H1 (cell line): ENCODE measurements around the gene ORC2. TPM values are rescaled to one million over a fixed set of nuclear protein-coding genes. Genes with fewer than 3 reads are reported as not detected.

Experiments
- CTCF ChIA-PET: fragments of 300-600 bp; sonication (Branson Sonifier 250); formaldehyde crosslinking; loops from one replicate; lab custom pipeline; 2021; ENCODE audit not compliant: partially characterized antibody; lab: Charles Lee
- POLR2A ChIA-PET: fragments of 300-600 bp; sonication (Branson Sonifier 250); formaldehyde crosslinking; loops from one replicate; lab custom pipeline; 2021; ENCODE audit warnings: inconsistent platforms; ENCODE audit not compliant: partially characterized antibody; lab: Charles Lee
- DNase-seq, 2 experiments: peaks; one replicate each; pipeline versions ENCODE4 v3.0.0 to v3.0.0-alpha.2; 2010 to 2022; ENCODE audit warnings: low spot score in 2 of 2, low read depth in 1 of 2, mixed read lengths in 1 of 2
- FAIRE-seq: peaks from 2 replicates; lab custom pipeline; 2011; peaks lifted over from hg19 to GRCh38; lab: Jason Lieb, UNC
- H2AFZ ChIP-seq: 2 replicates; pipeline ENCODE4 v1.8.1; 2012; ENCODE audit warnings: low read length, inconsistent platforms
- H2AK5ac ChIP-seq: 2 replicates; pipeline ENCODE4 v1.6.1; 2013; ENCODE audit warnings: low read depth, low read length
- H2BK120ac ChIP-seq: replicated peaks from 2 replicates; pipeline ENCODE3; 2013; ENCODE audit warnings: low read depth, low read length, inconsistent platforms
- H2BK12ac ChIP-seq: 2 replicates; pipeline ENCODE4 v1.6.1; 2013; ENCODE audit warnings: low read depth, low read length
- H2BK15ac ChIP-seq: 2 replicates; pipeline ENCODE4 v1.6.1; 2013; ENCODE audit warnings: low read length
- H2BK20ac ChIP-seq: 2 replicates; pipeline ENCODE4 v1.6.1; 2013; ENCODE audit warnings: low read length
- H2BK5ac ChIP-seq: 2 replicates; pipeline ENCODE4 v1.6.1; 2013; ENCODE audit warnings: low read depth, low read length
- H3K14ac ChIP-seq: 2 replicates; pipeline ENCODE4 v1.6.1; 2013; ENCODE audit warnings: inconsistent platforms; ENCODE audit not compliant: insufficient read length
- H3K18ac ChIP-seq: 2 replicates; pipeline ENCODE4 v1.6.1; 2013; ENCODE audit warnings: low read length; ENCODE audit errors: extremely low read depth
- H3K23ac ChIP-seq: 2 replicates; pipeline ENCODE4 v1.6.1; 2013; ENCODE audit warnings: inconsistent platforms; ENCODE audit not compliant: insufficient read length
- H3K23me2 ChIP-seq: 2 replicates; pipeline ENCODE4 v1.6.1; 2013; ENCODE audit warnings: low read depth, low read length
- H3K27ac ChIP-seq: 2 replicates; pipeline ENCODE4 v1.6.1; 2011; ENCODE audit warnings: low read depth, low read length, inconsistent platforms
- H3K27me3 ChIP-seq, 4 experiments: replicated peaks in 1 of 4; 1 replicate in 1 of 4; 2 replicates in 3 of 4; pipeline versions ENCODE4 v1.6.1 to v1.8.1; 2011 to 2013; ENCODE audit warnings: low read length in 3 of 4, mild to moderate bottlenecking in 3 of 4, inconsistent platforms in 2 of 4, mixed read lengths in 2 of 4, moderate library complexity in 1 of 4; ENCODE audit not compliant: control insufficient read depth in 3 of 4, insufficient read depth in 3 of 4; ENCODE audit errors: extremely low read depth in 1 of 4
- H3K36me3 ChIP-seq, 4 experiments: 2 replicates each; pipeline versions ENCODE4 v1.6.1 to v1.8.1; 2011 to 2013; ENCODE audit warnings: mild to moderate bottlenecking in 4 of 4, low read length in 3 of 4, moderate library complexity in 2 of 4, control low read depth in 1 of 4, inconsistent platforms in 1 of 4; ENCODE audit not compliant: insufficient read depth in 4 of 4, control insufficient read depth in 2 of 4
- H3K4ac ChIP-seq: replicated peaks from 2 replicates; pipeline ENCODE3; 2013; ENCODE audit warnings: low read length, low read depth, mixed read lengths, inconsistent platforms; ENCODE audit not compliant: insufficient read length
- H3K4me1 ChIP-seq, 4 experiments: replicated peaks in 1 of 4; 1 replicate in 1 of 4; 2 replicates in 3 of 4; pipeline versions ENCODE4 v1.6.1 to v1.8.1; 2011 to 2013; ENCODE audit warnings: low read length in 3 of 4, inconsistent platforms in 2 of 4, mixed read lengths in 1 of 4; ENCODE audit not compliant: insufficient read depth in 4 of 4, control insufficient read depth in 3 of 4
- H3K4me2 ChIP-seq, 2 experiments: 2 replicates each; pipeline versions ENCODE4 v1.6.1 to v1.8.1; 2011 to 2013; ENCODE audit warnings: low read depth in 2 of 2, low read length in 2 of 2, control low read depth in 1 of 2, inconsistent platforms in 1 of 2, mild to moderate bottlenecking in 1 of 2; ENCODE audit not compliant: insufficient read depth in 1 of 2
- H3K4me3 ChIP-seq, 4 experiments: fragments of 200-600, 300-600 bp in 1 of 4; sonication (generic), shearing (Covaris generic), sonication (Bioruptor Twin) in 1 of 4; 2 replicates each; pipeline versions ENCODE4 v1.5.1 to v1.8.1; 2011 to 2016; ENCODE audit warnings: low read length in 4 of 4, low read depth in 3 of 4, control low read depth in 2 of 4, inconsistent platforms in 2 of 4, mild to moderate bottlenecking in 2 of 4, mixed read lengths in 1 of 4, moderate library complexity in 1 of 4; ENCODE audit not compliant: insufficient read depth in 2 of 4; ENCODE audit errors: extremely low read depth in 1 of 4
- H3K56ac ChIP-seq: replicated peaks from 2 replicates; pipeline ENCODE3; 2013; ENCODE audit warnings: low read depth, mild to moderate bottlenecking, mixed read lengths, low read length, inconsistent platforms; ENCODE audit not compliant: insufficient read length
- H3K79me1 ChIP-seq: 2 replicates; pipeline ENCODE4 v1.6.1; 2013; ENCODE audit warnings: low read depth, low read length, control low read depth
- H3K79me2 ChIP-seq, 2 experiments: 2 replicates each; pipeline versions ENCODE4 v1.6.1 to v1.8.1; 2012 to 2013; ENCODE audit warnings: low read length in 2 of 2, mild to moderate bottlenecking in 2 of 2, inconsistent platforms in 1 of 2; ENCODE audit not compliant: insufficient read depth in 2 of 2, control insufficient read depth in 1 of 2
- H3K9ac ChIP-seq, 4 experiments: replicated peaks in 1 of 4; 1 replicate in 1 of 4; 2 replicates in 3 of 4; pipeline versions ENCODE4 v1.6.1 to v1.8.1; 2011 to 2013; ENCODE audit warnings: low read depth in 3 of 4, low read length in 3 of 4, control low read depth in 2 of 4, mild to moderate bottlenecking in 2 of 4, moderate library complexity in 2 of 4, inconsistent platforms in 1 of 4; ENCODE audit errors: extremely low read depth in 1 of 4
- H3K9me3 ChIP-seq, 2 experiments: 2 replicates each; pipeline versions ENCODE4 v1.6.1 to v1.8.1; 2012 to 2013; ENCODE audit warnings: mild to moderate bottlenecking in 2 of 2, moderate library complexity in 2 of 2, control low read depth in 1 of 2, inconsistent platforms in 1 of 2, low read depth in 1 of 2, low read length in 1 of 2, mixed read lengths in 1 of 2; ENCODE audit not compliant: insufficient read depth in 2 of 2
- H4K20me1 ChIP-seq, 2 experiments: replicated peaks in 1 of 2; 2 replicates each; pipeline versions ENCODE3 to v1.8.1; 2011 to 2013; ENCODE audit warnings: inconsistent platforms in 2 of 2, low read length in 2 of 2, mild to moderate bottlenecking in 1 of 2; ENCODE audit not compliant: insufficient read depth in 2 of 2, control insufficient read depth in 1 of 2
- H4K5ac ChIP-seq: 2 replicates; pipeline ENCODE4 v1.6.1; 2013; ENCODE audit warnings: low read length, low read depth, mixed read lengths, inconsistent platforms; ENCODE audit not compliant: insufficient read length
- H4K8ac ChIP-seq: 2 replicates; pipeline ENCODE4 v1.8.0; 2013; ENCODE audit warnings: mild to moderate bottlenecking, moderate library complexity, low read length, inconsistent platforms; ENCODE audit not compliant: insufficient read depth; ENCODE audit errors: extremely low read depth
- H4K91ac ChIP-seq: replicated peaks from 2 replicates; pipeline ENCODE3; 2013; ENCODE audit warnings: low read length, mixed read lengths, inconsistent platforms; ENCODE audit not compliant: insufficient read length
- FOSL1 ChIP-seq: IDR thresholded peaks from 2 replicates; pipeline ENCODE4 v1.6.1; 2011; ENCODE audit warnings: mild to moderate bottlenecking, low read depth, low read length, moderate library complexity; ENCODE audit not compliant: insufficient read depth
- POLR2A ChIP-seq, 2 experiments: IDR thresholded peaks; 1 replicate in 1 of 2; 2 replicates in 1 of 2; pipeline ENCODE4 v1.6.1; 2011; ENCODE audit warnings: low read depth in 2 of 2, low read length in 2 of 2, mild to moderate bottlenecking in 2 of 2; ENCODE audit errors: control extremely low read depth in 1 of 2
- POU5F1 ChIP-seq: IDR thresholded peaks from 2 replicates; pipeline ENCODE4 v1.6.1; 2011; ENCODE audit warnings: low read depth, mild to moderate bottlenecking, low read length, moderate library complexity
- RXRA ChIP-seq: IDR thresholded peaks from 2 replicates; pipeline ENCODE4 v1.6.1; 2011; ENCODE audit warnings: low read depth, mild to moderate bottlenecking, low read length, moderate library complexity; ENCODE audit not compliant: insufficient read depth
- YY1 ChIP-seq: IDR thresholded peaks from 2 replicates; pipeline ENCODE4 v1.6.1; 2011; ENCODE audit warnings: low read depth, mild to moderate bottlenecking, low read length
- ZNF274 ChIP-seq: IDR thresholded peaks from 2 replicates; pipeline ENCODE4 v1.7.0; 2012; ENCODE audit warnings: low read length, borderline replicate concordance; ENCODE audit errors: extremely low read depth
- whole genome bisulfite sequencing, 2 experiments: shearing (Covaris generic) in 1 of 2; methylation state at CpG; one replicate each; pipeline versions ENCODE4 v1.1.6 to v1.1.7; 2013 to 2015; ENCODE audit warnings: low lambda C conversion rate in 2 of 2, mixed read lengths in 2 of 2, inconsistent platforms in 1 of 2, low coverage in 1 of 2, missing lambda C conversion rate in 1 of 2; ENCODE audit not compliant: insufficient replicate concordance in 2 of 2, insufficient coverage in 1 of 2, insufficient read length in 1 of 2; ENCODE audit errors: extremely low coverage in 1 of 2, missing lambda C conversion rate in 1 of 2; 5-methylcytosine and 5-hydroxymethylcytosine counted together
- polyA plus RNA-seq, 7 experiments: library from polyadenylated mRNA; depleted of rRNA in 3 of 7; stranded (reverse) in 5 of 7; unstranded in 2 of 7; fragments of >200 nt in 5 of 7; fragments of 200-250 nt in 2 of 7; gene quantifications; 1 replicate in 5 of 7; 2 replicates in 1 of 7; 4 replicates in 1 of 7; pipeline versions ENCODE4 v1.2.1 to v1.2.3, GENCODE V29; 2011 to 2013; ENCODE audit warnings: missing spikeins in 2 of 7, mixed read lengths in 2 of 7
- total RNA-seq: library from RNA; stranded (reverse); fragmentation: NEBNext Ultra II Directional; extraction: Animal tissue kit (Norgen Biotek cat#: 25700); gene quantifications from 2 replicates; pipeline ENCODE4 v1.2.1, GENCODE V29; 2021

ORC2 gene
- total and polyA plus RNA-seq, 2 of the 8 experiments (the other 6 are each of a cell fraction or from before 2014, with no cell fraction given) = 7.1 to 89.8 TPM

DNA sequence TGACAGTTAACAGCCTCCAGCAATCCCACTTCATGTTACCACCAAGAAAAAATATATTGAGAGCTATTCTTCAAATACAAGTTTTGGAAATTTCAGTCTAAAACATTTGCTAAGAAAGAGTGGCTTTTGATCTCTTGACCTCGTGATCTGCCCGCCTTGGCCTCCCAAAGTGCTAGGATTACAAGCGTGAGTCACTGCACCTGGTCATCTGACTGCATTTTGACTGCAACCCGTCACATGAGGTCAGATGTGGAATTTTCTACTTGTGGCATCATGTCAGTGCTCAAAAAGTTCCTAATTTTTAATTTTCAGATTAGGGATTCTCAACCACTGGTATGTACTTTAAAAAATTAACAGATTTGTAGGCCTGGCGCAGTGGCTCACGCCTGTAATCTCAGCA, 89.9 kb downstream of the ORC2 start:
- POLR2A ChIA-PET = no interaction called here
- H2AK5ac ChIP-seq = no peak overlapping the region
- H3K23me2 ChIP-seq = no peaks in the 10 kb centered on the region
- no peak overlapping the region for H3K4me3 ChIP-seq
- no peak overlapping the region for H3K4me2 ChIP-seq
- no peak overlapping the region for H4K5ac ChIP-seq
- H3K79me1 ChIP-seq = no peaks in the 10 kb centered on the region
- H3K9ac ChIP-seq = no peak overlapping the region
- H2BK120ac ChIP-seq = no peak overlapping the region
- no peak overlapping the region for H2AFZ ChIP-seq
- H3K27me3 ChIP-seq = no peaks in the 10 kb centered on the region
- no peak overlapping the region for H3K4ac ChIP-seq
- H3K79me2 ChIP-seq = no peaks in the 10 kb centered on the region
- no peak overlapping the region for H4K8ac ChIP-seq
- H3K4me1 ChIP-seq = no peaks in the 10 kb centered on the region
- no peak overlapping the region for H3K56ac ChIP-seq
- no peak overlapping the region for H3K18ac ChIP-seq
- H2BK5ac ChIP-seq = no peak overlapping the region
- H4K20me1 ChIP-seq = no peaks in the 10 kb centered on the region
- no peak overlapping the region for H2BK12ac ChIP-seq
- no peak overlapping the region for H3K27ac ChIP-seq
- 89% methylated on average over 6 of the region's 6 CpGs; no CpG with 5 or more reads in 1 of the 2 experiments for WGBS, 2 experiments
- no peak overlapping the region for H3K23ac ChIP-seq
- no peaks in the 10 kb centered on the region for H3K9me3 ChIP-seq
- no peak overlapping the region for H4K91ac ChIP-seq
- FAIRE-seq (no peak), DNase-seq (no peak)
- H3K36me3 ChIP-seq = peaks cover 5 to 33% (median 15%) of the 10 kb centered on the region in 4 experiments; a peak in 7 of 8 replicates
- no peak overlapping the region for H2BK20ac ChIP-seq
- no peak overlapping the region for H3K14ac ChIP-seq
- CTCF ChIA-PET = interaction anchor here (1.0 kb wide), 1 partner anchor 28 kb away, joined by 3 read pairs; no protein-coding TSS in a partner anchor
- no peak overlapping the region for H2BK15ac ChIP-seq
- TF ChIP-seq YY1 (no peak), POU5F1 (no peak), RXRA (no peak), ZNF274 (no peak), POLR2A (IDR thresholded peaks at IDR 0.05; ENCODE audit: control extremely low read depth in 1 of 2, low read depth in 2 of 2, low read length in 2 of 2) (no peak), FOSL1 (no peak)
